ENCODE results near the gene MRPS15.

DNA sequence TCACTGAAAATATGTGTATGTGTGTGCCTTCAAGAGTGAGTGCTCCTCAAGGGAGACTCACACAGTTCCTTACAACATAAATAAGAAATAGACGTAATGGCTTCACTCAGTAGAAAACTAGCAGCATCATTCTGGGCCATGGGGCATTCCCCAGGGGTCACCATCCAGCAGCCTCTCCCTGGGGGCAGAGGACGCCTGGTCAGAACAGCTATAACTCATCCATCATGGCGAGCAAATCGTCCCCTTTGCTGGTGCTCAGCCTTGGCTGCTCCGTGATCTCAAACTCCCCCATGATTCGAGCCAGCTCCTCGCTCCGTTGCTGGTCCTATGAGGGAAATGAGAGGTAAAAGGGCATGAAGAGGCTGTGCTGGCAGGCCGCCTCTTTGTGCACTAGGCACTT is 46.3 kb downstream of the MRPS15 start:
- TF ChIP-seq, protein P1, sequence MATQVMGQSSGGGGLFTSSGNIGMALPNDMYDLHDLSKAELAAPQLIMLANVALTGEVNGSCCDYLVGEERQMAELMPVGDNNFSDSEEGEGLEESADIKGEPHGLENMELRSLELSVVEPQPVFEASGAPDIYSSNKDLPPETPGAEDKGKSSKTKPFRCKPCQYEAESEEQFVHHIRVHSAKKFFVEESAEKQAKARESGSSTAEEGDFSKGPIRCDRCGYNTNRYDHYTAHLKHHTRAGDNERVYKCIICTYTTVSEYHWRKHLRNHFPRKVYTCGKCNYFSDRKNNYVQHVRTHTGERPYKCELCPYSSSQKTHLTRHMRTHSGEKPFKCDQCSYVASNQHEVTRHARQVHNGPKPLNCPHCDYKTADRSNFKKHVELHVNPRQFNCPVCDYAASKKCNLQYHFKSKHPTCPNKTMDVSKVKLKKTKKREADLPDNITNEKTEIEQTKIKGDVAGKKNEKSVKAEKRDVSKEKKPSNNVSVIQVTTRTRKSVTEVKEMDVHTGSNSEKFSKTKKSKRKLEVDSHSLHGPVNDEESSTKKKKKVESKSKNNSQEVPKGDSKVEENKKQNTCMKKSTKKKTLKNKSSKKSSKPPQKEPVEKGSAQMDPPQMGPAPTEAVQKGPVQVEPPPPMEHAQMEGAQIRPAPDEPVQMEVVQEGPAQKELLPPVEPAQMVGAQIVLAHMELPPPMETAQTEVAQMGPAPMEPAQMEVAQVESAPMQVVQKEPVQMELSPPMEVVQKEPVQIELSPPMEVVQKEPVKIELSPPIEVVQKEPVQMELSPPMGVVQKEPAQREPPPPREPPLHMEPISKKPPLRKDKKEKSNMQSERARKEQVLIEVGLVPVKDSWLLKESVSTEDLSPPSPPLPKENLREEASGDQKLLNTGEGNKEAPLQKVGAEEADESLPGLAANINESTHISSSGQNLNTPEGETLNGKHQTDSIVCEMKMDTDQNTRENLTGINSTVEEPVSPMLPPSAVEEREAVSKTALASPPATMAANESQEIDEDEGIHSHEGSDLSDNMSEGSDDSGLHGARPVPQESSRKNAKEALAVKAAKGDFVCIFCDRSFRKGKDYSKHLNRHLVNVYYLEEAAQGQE (IDR thresholded peaks at IDR 0.05; ENCODE audit: insufficient replicate concordance, low read depth): no peak
- TF ChIP-seq, protein P2, sequence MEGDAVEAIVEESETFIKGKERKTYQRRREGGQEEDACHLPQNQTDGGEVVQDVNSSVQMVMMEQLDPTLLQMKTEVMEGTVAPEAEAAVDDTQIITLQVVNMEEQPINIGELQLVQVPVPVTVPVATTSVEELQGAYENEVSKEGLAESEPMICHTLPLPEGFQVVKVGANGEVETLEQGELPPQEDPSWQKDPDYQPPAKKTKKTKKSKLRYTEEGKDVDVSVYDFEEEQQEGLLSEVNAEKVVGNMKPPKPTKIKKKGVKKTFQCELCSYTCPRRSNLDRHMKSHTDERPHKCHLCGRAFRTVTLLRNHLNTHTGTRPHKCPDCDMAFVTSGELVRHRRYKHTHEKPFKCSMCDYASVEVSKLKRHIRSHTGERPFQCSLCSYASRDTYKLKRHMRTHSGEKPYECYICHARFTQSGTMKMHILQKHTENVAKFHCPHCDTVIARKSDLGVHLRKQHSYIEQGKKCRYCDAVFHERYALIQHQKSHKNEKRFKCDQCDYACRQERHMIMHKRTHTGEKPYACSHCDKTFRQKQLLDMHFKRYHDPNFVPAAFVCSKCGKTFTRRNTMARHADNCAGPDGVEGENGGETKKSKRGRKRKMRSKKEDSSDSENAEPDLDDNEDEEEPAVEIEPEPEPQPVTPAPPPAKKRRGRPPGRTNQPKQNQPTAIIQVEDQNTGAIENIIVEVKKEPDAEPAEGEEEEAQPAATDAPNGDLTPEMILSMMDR (IDR thresholded peaks at IDR 0.05; ENCODE audit: insufficient read depth, low read length): no peak
- no peak for TF ChIP-seq GABPA (IDR thresholded peaks at IDR 0.05; ENCODE audit: low read depth)
- TF ChIP-seq POLR2AphosphoS5 (IDR thresholded peaks at IDR 0.05; ENCODE audit: low read depth): no peak
- TF ChIP-seq SPI1 (IDR thresholded peaks at IDR 0.05; ENCODE audit: borderline replicate concordance, low read depth): no peak

Measured in HL-60 (cell line).